Endothelial cell of umbilical vein (primary cell): ENCODE data around the gene PROZ. TPM values are rescaled to one million over a fixed set of nuclear protein-coding genes. Genes with fewer than 3 reads are reported as not detected.

Experiments
- BruUV-seq: library from RNA; stranded (reverse); fragments of 400-500 nt; replicated peaks from 2 replicates; lab custom pipeline; 2021; lab: Mats Ljungman, UMichigan
- CTCF ChIA-PET: fragments of 300-600, 350-600 bp; sonication (Branson Sonifier 250); formaldehyde crosslinking; loops from one replicate; lab custom pipeline; 2021; ENCODE audit warnings: antibody characterized with exemption, inconsistent platforms; lab: Charles Lee
- POLR2A ChIA-PET: fragments of 300-600, 350-600 bp; sonication (Branson Sonifier 250); formaldehyde crosslinking; loops from one replicate; lab custom pipeline; 2021; ENCODE audit warnings: antibody characterized with exemption, inconsistent platforms; lab: Charles Lee
- DNase-seq: peaks from one replicate; pipeline ENCODE4 v3.0.0-alpha.2; 2011; ENCODE audit warnings: low read depth, low spot score
- FAIRE-seq: peaks from 2 replicates; lab custom pipeline; 2011; peaks lifted over from hg19 to GRCh38; lab: Jason Lieb, UNC
- H2AFZ ChIP-seq: 2 replicates; pipeline ENCODE4 v1.6.0; 2012; ENCODE audit warnings: low read depth, low read length, control low read depth, inconsistent platforms
- H3K27ac ChIP-seq: 2 replicates; pipeline ENCODE4 v1.5.1; 2011; ENCODE audit warnings: low read depth, mild to moderate bottlenecking, control low read depth, low read length, moderate library complexity; ENCODE audit not compliant: insufficient read depth
- H3K27me3 ChIP-seq, 2 experiments: 2 replicates each; pipeline versions ENCODE4 v1.6.0 to v1.6.1; 2011; ENCODE audit warnings: low read length in 2 of 2, mixed read lengths in 1 of 2; ENCODE audit not compliant: control insufficient read depth in 2 of 2, insufficient read depth in 2 of 2
- H3K36me3 ChIP-seq, 2 experiments: 2 replicates in 1 of 2; 3 replicates in 1 of 2; pipeline ENCODE4 v1.5.1; 2011; ENCODE audit warnings: low read length in 2 of 2, mild to moderate bottlenecking in 1 of 2, moderate library complexity in 1 of 2; ENCODE audit not compliant: control insufficient read depth in 2 of 2, insufficient read depth in 2 of 2; ENCODE audit errors: extremely low read depth in 1 of 2
- H3K4me1 ChIP-seq: 3 replicates; pipeline ENCODE4 v1.5.1; 2011; ENCODE audit warnings: mild to moderate bottlenecking, low read length; ENCODE audit not compliant: control insufficient read depth, insufficient read depth; ENCODE audit errors: extremely low read depth
- H3K4me2 ChIP-seq: 2 replicates; pipeline ENCODE4 v1.6.1; 2011; ENCODE audit warnings: low read length, control low read depth, mixed read lengths; ENCODE audit not compliant: insufficient read depth
- H3K4me3 ChIP-seq, 3 experiments: fragments of 200-600 bp in 1 of 3; sonication (generic), shearing (Covaris generic) in 1 of 3; replicated peaks in 1 of 3; 2 replicates each; pipeline ENCODE4 v1.5.1; 2011 to 2016; ENCODE audit warnings: control low read depth in 3 of 3, low read length in 3 of 3, mild to moderate bottlenecking in 2 of 3, inconsistent platforms in 1 of 3, low read depth in 1 of 3, moderate library complexity in 1 of 3; ENCODE audit not compliant: insufficient read depth in 1 of 3
- H3K79me2 ChIP-seq: 2 replicates; pipeline ENCODE4 v1.6.0; 2012; ENCODE audit warnings: low read length, inconsistent platforms; ENCODE audit not compliant: control insufficient read depth, insufficient read depth
- H3K9ac ChIP-seq: replicated peaks from 2 replicates; pipeline ENCODE3; 2011; ENCODE audit warnings: low read length, control low read depth; ENCODE audit not compliant: insufficient read depth; ENCODE audit errors: extremely low read depth
- H3K9me1 ChIP-seq: replicated peaks from 3 replicates; pipeline ENCODE4 v1.6.0; 2011; ENCODE audit warnings: mild to moderate bottlenecking, low read length; ENCODE audit not compliant: control insufficient read depth, insufficient read depth; ENCODE audit errors: extremely low read depth
- H3K9me3 ChIP-seq: replicated peaks from 2 replicates; pipeline ENCODE4 v1.5.1; 2012; ENCODE audit warnings: low read length, inconsistent platforms; ENCODE audit not compliant: control insufficient read depth, insufficient read depth
- H4K20me1 ChIP-seq: replicated peaks from 2 replicates; pipeline ENCODE3; 2011; ENCODE audit warnings: mild to moderate bottlenecking, low read length; ENCODE audit not compliant: control insufficient read depth, insufficient read depth; ENCODE audit errors: extremely low read depth
- CTCF ChIP-seq, 2 donors: IDR thresholded peaks; 1 replicate in 1 of 2; 2 replicates in 1 of 2; pipeline ENCODE4 v1.5.1; 2011; ENCODE audit warnings: low read length in 2 of 2, mild to moderate bottlenecking in 2 of 2, moderate library complexity in 2 of 2, control low read depth in 1 of 2, inconsistent platforms in 1 of 2, low read depth in 1 of 2; ENCODE audit not compliant: insufficient read depth in 1 of 2; ENCODE audit errors: extremely low read depth in 1 of 2
- EZH2 ChIP-seq: IDR thresholded peaks from 2 replicates; pipeline ENCODE4 v1.6.1; 2012; ENCODE audit warnings: borderline replicate concordance, low read depth, mild to moderate bottlenecking, moderate library complexity, low read length, inconsistent platforms; ENCODE audit not compliant: severe bottlenecking
- FOS ChIP-seq: IDR thresholded peaks from 2 replicates; pipeline ENCODE4 v1.6.1; 2011; ENCODE audit warnings: mild to moderate bottlenecking, low read length, moderate library complexity, borderline replicate concordance; ENCODE audit not compliant: insufficient read depth
- GATA2 ChIP-seq: IDR thresholded peaks from 2 replicates; pipeline ENCODE4 v1.7.0; 2011; ENCODE audit warnings: low read depth, mild to moderate bottlenecking, moderate library complexity, mixed read lengths, low read length; ENCODE audit not compliant: insufficient read length, insufficient read depth
- JUN ChIP-seq: IDR thresholded peaks from 2 replicates; pipeline ENCODE4 v1.6.1; 2011; ENCODE audit warnings: borderline replicate concordance, low read depth; ENCODE audit not compliant: insufficient read length, insufficient read depth
- MAX ChIP-seq: IDR thresholded peaks from 2 replicates; pipeline ENCODE4 v1.6.1; 2011; ENCODE audit not compliant: insufficient read depth, insufficient read length
- MYC ChIP-seq: IDR thresholded peaks from one replicate; pipeline ENCODE4 v1.6.1; 2011; ENCODE audit warnings: mild to moderate bottlenecking, low read depth, low read length
- POLR2A ChIP-seq: IDR thresholded peaks from 2 replicates; pipeline ENCODE4 v1.6.1; 2012; ENCODE audit warnings: low read depth, mild to moderate bottlenecking, control low read depth, low read length
- POLR2AphosphoS5 ChIP-seq: IDR thresholded peaks from 2 replicates; pipeline ENCODE4 v1.6.1; 2012; ENCODE audit warnings: low read depth, mild to moderate bottlenecking, control low read depth, low read length, moderate library complexity; ENCODE audit not compliant: insufficient read depth
- dilution Hi-C: fragments of 300-500 bp; cut with MboI; formaldehyde crosslinking; loops from one replicate; pipeline ENCODE4 v1.15.0; 2019; ENCODE audit warnings: low sequenced_read_pairs; ENCODE audit not compliant: extremely low pct_ligation_motif_present
- intact Hi-C: fragments of 100-400 bp; cut with micrococcal nuclease; formaldehyde crosslinking; loops from one replicate; pipeline ENCODE4 v1.10.0; 2022
- polyA plus RNA-seq, 4 experiments: library from polyadenylated mRNA; depleted of rRNA in 3 of 4; stranded (reverse) in 3 of 4; unstranded in 1 of 4; fragments of >200 nt; gene quantifications; 2 replicates each; pipeline versions ENCODE4 v1.2.1 to v1.2.3, GENCODE V29; 2011 to 2012; ENCODE audit warnings: missing spikeins in 1 of 4
- total RNA-seq: library from RNA; stranded (reverse); gene quantifications from 2 replicates; pipeline ENCODE4 v1.2.3, GENCODE V29; 2021

The PROZ gene
- total and polyA plus RNA-seq, 2 donors (not counting 3 experiments of a cell fraction or from before 2014, with no cell fraction given), result not detected

- TF ChIP-seq POLR2A (no peak), EZH2 (no peak), GATA2 (no peak), CTCF (IDR thresholded peaks at IDR 0.05; ENCODE audit: extremely low read depth in 1 of 2, insufficient read depth in 1 of 2, low read depth in 1 of 2, low read length in 2 of 2) (no peak), JUN (no peak), POLR2AphosphoS5 (no peak), FOS (no peak), MAX (no peak), MYC (no peak)
- ChIA-PET POLR2A (no interaction called here), CTCF (no interaction called here)
- peaks cover 31% of the 10 kb centered on the region for H3K4me1 ChIP-seq
- peaks cover 16% of the 10 kb centered on the region in 2 experiments for H3K36me3 ChIP-seq
- H3K9me1 ChIP-seq, result no peaks in the 10 kb centered on the region
- H2AFZ ChIP-seq, result no peak overlapping the region
- H4K20me1 ChIP-seq, result no peaks in the 10 kb centered on the region
- H3K4me3 ChIP-seq, result no peak overlapping the region
- peak overlapping the region; percentile 29 for H3K27ac ChIP-seq
- no TSS peak for BruUV-seq
- peaks cover 14% of the 10 kb centered on the region for H3K79me2 ChIP-seq
- no peaks in the 10 kb centered on the region for H3K27me3 ChIP-seq
- H3K4me2 ChIP-seq, result no peak overlapping the region
- dilution Hi-C loops (no loop called here), intact Hi-C loops (no loop called here)
- no peak for FAIRE-seq
- no peak for DNase-seq
- H3K9me3 ChIP-seq, result no peaks in the 10 kb centered on the region
- H3K9ac ChIP-seq, result no peak overlapping the region
Observed at GRCh38 chr13:113190181-113190580, 31.7 kb downstream of the PROZ start.
